A673 (cell line): Measurements from ENCODE around the gene OR52B6. TPM values are rescaled to one million over a fixed set of nuclear protein-coding genes. Genes with fewer than 3 reads are reported as not detected.
"Not testable (repeated sequence)": the region's sequence is repeated elsewhere in the genome, so short reads cannot be mapped to it uniquely, and the experiment has no call there.

ENCODE experiments used
- BruUV-seq: library from RNA; stranded (reverse); fragments of 400-500 nt; replicated peaks from 2 replicates; lab custom pipeline; 2021; lab: Mats Ljungman, UMichigan
- CTCF ChIA-PET: fragments of 300-600 bp; sonication (Branson Sonifier 250); formaldehyde crosslinking; loops from one replicate; lab custom pipeline; 2022; ENCODE audit warnings: antibody characterized with exemption; lab: Charles Lee
- POLR2A ChIA-PET: fragments of 300-600 bp; sonication (Branson Sonifier 250); formaldehyde crosslinking; loops from one replicate; lab custom pipeline; 2022; ENCODE audit warnings: antibody characterized with exemption; ENCODE audit not compliant: low non-redundant PET; lab: Charles Lee
- DNase-seq: peaks from one replicate; pipeline ENCODE4 v3.0.0-alpha.2; 2015; ENCODE audit warnings: low spot score
- H3K27ac ChIP-seq: fragments of 200-600 bp; sonication (generic); 2 replicates; pipeline ENCODE4 v1.5.1; 2016; ENCODE audit warnings: mixed run types, low read depth, mild to moderate bottlenecking, mixed read lengths, antibody characterized with exemption, low read length; ENCODE audit not compliant: poor library complexity, severe bottlenecking
- H3K27me3 ChIP-seq: fragments of 200-600 bp; sonication (generic); replicated peaks from 2 replicates; pipeline ENCODE4 v1.6.1; 2017; ENCODE audit warnings: mixed run types, low read depth, mild to moderate bottlenecking, mixed read lengths, antibody characterized with exemption, low read length; ENCODE audit not compliant: insufficient read depth, poor library complexity
- H3K36me3 ChIP-seq: fragments of 200-600 bp; sonication (generic); 2 replicates; pipeline ENCODE4 v1.6.1; 2016; ENCODE audit warnings: mixed run types, mild to moderate bottlenecking, mixed read lengths, antibody characterized with exemption, low read length; ENCODE audit not compliant: insufficient read depth, poor library complexity, severe bottlenecking
- H3K4me1 ChIP-seq: fragments of 200-600 bp; sonication (generic); 2 replicates; pipeline ENCODE4 v1.6.1; 2017; ENCODE audit warnings: mixed run types, mild to moderate bottlenecking, mixed read lengths, antibody characterized with exemption, low read length; ENCODE audit not compliant: insufficient read depth, poor library complexity, severe bottlenecking
- H3K4me3 ChIP-seq: fragments of 200-600 bp; sonication (generic); 2 replicates; pipeline ENCODE4 v1.5.1; 2016; ENCODE audit warnings: low read depth, mixed run types, mild to moderate bottlenecking, mixed read lengths, low read length; ENCODE audit not compliant: poor library complexity, severe bottlenecking
- H3K9me3 ChIP-seq: fragments of 200-600 bp; sonication (generic); 2 replicates; pipeline ENCODE4 v1.6.1; 2016; ENCODE audit warnings: mixed run types, low read depth, mild to moderate bottlenecking, mixed read lengths, antibody characterized with exemption, low read length; ENCODE audit not compliant: poor library complexity, severe bottlenecking
- EZH2 ChIP-seq: fragments of 200-600 bp; sonication (generic); IDR thresholded peaks from 2 replicates; pipeline ENCODE4 v1.6.1; 2017; ENCODE audit warnings: borderline replicate concordance, low read depth, mild to moderate bottlenecking, mixed read lengths, antibody characterized with exemption, low read length; ENCODE audit not compliant: poor library complexity, severe bottlenecking
- intact Hi-C: fragments of 100-400 bp; cut with micrococcal nuclease; formaldehyde crosslinking; loops from one replicate; pipeline ENCODE4 v1.10.0; 2022; ENCODE audit not compliant: unreplicated experiment
- total RNA-seq: library from RNA; stranded (reverse); gene quantifications from 2 replicates; pipeline ENCODE4 v1.2.3, GENCODE V29; 2021
- TF ChIP-seq, protein P1 (sequence below): fragments of 300-800, 200-600 bp; sonication (generic); conservative IDR thresholded peaks from 2 replicates; pipeline ENCODE4 v1.5.1; 2017; ENCODE audit warnings: low read depth, mild to moderate bottlenecking, antibody characterized with exemption, low read length, moderate library complexity, mixed read lengths

Gene OR52B6
- total RNA-seq, 1 experiment from 2014 or later: not detected

DNA sequence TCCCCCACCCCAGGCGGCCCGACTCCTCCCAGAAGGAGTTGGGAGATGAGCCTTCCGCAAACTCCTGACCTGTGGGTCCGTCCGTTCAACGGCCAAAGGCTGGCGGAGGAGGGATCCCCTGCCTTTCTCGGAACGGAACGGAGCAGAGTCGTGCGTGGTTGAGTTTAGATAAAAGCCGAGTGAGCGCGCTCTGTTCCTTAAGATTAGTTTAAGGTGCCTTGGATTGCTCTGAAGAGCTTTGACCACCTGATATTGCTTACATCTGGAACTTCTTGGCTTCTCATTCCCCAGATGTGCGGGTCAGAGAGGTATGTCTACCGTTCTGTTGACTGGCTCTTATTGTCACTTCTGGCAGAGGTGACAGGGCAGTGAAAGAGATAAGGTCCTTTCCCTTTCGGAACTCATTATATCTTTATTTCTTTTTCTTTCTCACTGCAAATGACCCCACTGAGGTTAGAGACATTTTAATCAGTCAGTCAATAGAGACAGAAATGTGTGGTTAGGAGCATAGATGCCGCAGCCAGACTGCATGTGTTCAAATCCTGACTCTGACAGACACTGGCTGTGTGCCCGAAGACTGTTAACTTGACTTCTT lies 16.0 kb downstream of the OR52B6 start, which contains the start of gene TRIM6:
Gene TRIM6 (plus strand): TSS at position 31 of the 595 bp plus-strand sequence. CDS start 261 bp downstream, at position 292.
- H3K4me3 ChIP-seq: peak within 1 kb of the TSS; percentile 39
- ChIA-PET POLR2A (no interaction called here), CTCF (no interaction called here)
- H3K9me3 ChIP-seq: no peaks in the 10 kb centered on the region
- H3K27ac ChIP-seq: no peak within 1 kb of the TSS
- DNase-seq: no peak
- BruUV-seq: no TSS peak
- no peaks in the 10 kb centered on the region for H3K27me3 ChIP-seq
- H3K4me1 ChIP-seq: peaks cover 3% of the 10 kb centered on the region
- TF ChIP-seq, protein P1, sequence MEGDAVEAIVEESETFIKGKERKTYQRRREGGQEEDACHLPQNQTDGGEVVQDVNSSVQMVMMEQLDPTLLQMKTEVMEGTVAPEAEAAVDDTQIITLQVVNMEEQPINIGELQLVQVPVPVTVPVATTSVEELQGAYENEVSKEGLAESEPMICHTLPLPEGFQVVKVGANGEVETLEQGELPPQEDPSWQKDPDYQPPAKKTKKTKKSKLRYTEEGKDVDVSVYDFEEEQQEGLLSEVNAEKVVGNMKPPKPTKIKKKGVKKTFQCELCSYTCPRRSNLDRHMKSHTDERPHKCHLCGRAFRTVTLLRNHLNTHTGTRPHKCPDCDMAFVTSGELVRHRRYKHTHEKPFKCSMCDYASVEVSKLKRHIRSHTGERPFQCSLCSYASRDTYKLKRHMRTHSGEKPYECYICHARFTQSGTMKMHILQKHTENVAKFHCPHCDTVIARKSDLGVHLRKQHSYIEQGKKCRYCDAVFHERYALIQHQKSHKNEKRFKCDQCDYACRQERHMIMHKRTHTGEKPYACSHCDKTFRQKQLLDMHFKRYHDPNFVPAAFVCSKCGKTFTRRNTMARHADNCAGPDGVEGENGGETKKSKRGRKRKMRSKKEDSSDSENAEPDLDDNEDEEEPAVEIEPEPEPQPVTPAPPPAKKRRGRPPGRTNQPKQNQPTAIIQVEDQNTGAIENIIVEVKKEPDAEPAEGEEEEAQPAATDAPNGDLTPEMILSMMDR: no peak
- no peak for TF ChIP-seq EZH2
- intact Hi-C loops: no loop called here
- H3K36me3 ChIP-seq: no peaks in the 10 kb centered on the region

DNA sequence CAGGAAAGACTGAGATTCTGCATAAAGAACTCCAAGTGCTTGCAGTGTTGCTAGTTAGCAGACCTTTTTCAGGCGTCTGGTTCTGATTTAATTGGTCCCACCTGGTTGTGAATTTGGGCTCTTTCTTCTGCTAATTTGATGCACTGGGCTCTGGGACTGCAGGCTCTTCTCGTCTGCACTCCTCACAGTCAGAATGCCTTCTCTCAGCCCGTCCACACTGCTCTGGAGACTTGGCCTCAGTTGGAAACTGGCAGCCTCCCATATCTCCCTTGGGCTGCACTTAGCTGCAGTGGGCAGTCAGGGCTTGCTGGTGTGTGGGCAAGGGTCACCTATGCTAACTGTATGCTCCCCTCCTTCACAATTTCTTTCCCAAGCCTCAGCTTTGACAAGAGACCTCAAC lies 17.3 kb downstream of the OR52B6 start:
- POLR2A ChIA-PET: interaction anchor here (0.7 kb wide), 1 partner anchor 214 kb away, joined by 3 read pairs; the partner anchor contains the start of gene OR51M1
- Histone ChIP-seq H3K36me3 (no peaks in the 10 kb centered on the region), H3K4me1 (peaks cover 1% of the 10 kb centered on the region), H3K4me3 (no peak overlapping the region), H3K27ac (no peak overlapping the region), H3K27me3 (no peaks in the 10 kb centered on the region), H3K9me3 (no peaks in the 10 kb centered on the region)
- CTCF ChIA-PET: no interaction called here
- DNase-seq: no peak
- TF ChIP-seq EZH2: no peak
- TF ChIP-seq, protein P1: no peak
- BruUV-seq: no TSS peak
- intact Hi-C loops: no loop called here

DNA sequence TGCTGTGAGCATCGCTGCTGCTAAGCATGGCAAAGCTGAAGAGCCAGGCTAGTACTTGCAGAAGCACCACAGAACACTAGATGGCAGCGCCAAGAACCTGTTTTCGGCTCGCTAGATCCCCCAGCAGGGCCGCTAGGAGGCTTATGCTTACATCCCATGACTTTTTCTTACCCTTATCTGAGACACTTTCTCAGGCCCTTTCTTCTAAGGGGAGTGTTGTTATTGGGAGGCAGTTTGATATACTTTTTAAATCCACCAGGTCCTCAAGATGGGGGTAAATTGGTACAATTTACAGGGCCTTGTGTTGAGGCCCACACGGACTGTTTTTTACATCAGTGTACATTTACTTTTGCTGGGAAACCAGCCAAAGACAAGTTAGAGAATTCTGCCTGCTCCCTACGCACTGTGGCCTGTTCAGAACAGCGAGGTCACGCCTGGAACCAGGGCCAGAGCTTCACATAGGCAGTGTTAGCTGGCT lies 19.7 kb downstream of the OR52B6 start:
- peak; percentile 76 for DNase-seq
- Histone ChIP-seq H3K4me3 (no peak overlapping the region), H3K4me1 (no peaks in the 10 kb centered on the region), H3K27ac (no peak overlapping the region), H3K27me3 (no peaks in the 10 kb centered on the region), H3K36me3 (no peaks in the 10 kb centered on the region), H3K9me3 (no peaks in the 10 kb centered on the region)
- no peak for TF ChIP-seq EZH2
- TF ChIP-seq, protein P1: peak; percentile 78
- no TSS peak for BruUV-seq
- ChIA-PET POLR2A (no interaction called here), CTCF (interaction anchor here (1.2 kb wide), 1 partner anchor 291 kb away, joined by 3 read pairs; no protein-coding TSS in a partner anchor)
- intact Hi-C loops: loop anchor here (2.0 to 10.0 kb wide), 2 partner anchors 206 to 294 kb away; partner anchors contain the start of gene OR52E5

DNA sequence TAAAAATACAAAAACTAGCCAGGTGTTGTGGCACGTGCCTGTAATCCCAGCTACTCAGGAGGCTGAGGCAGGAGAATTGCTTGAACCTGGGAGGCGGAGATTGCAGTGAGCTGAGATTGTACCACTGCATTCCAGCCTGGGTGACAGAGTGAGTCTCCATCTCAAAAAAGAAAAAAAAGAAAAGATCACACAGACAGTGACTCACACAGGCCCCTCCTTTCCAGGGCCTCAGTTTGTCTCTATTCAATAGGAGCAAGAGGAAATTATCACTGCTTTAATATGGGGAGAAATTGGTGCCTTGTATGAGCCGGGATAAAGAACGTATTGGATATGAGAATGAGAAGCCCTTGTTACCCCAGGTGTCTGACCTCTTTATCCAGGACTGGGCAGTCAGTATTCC lies 22.1 kb downstream of the OR52B6 start:
- H3K4me1 ChIP-seq, POLR2A ChIA-PET, H3K36me3 ChIP-seq, H3K27ac ChIP-seq, DNase-seq, H3K4me3 ChIP-seq, H3K9me3 ChIP-seq, CTCF ChIA-PET, BruUV-seq, H3K27me3 ChIP-seq: not testable (repeated sequence)
- intact Hi-C loops: loop anchor here (10.0 kb wide), 1 partner anchor 292 kb away; the partner anchor contains the start of gene OR52E5
